Body of pancreas (tissue), 4 donors: ENCODE results near the gene CMIP. TPM values are rescaled to one million over a fixed set of nuclear protein-coding genes. Genes with fewer than 3 reads are reported as not detected.

Source experiments
- ATAC-seq: fragments of 150-250 bp; one replicate; pipeline ENCODE4 v1.9.1; 2016
- DNase-seq, 4 donors: peaks; one replicate each; pipeline ENCODE4 v3.0.0-alpha.2; 2019
- H3K27ac ChIP-seq, 4 donors: fragments of 200-600 bp; sonication (generic); 1 replicate in 3 of 4; 2 replicates in 1 of 4; pipeline versions ENCODE4 v1.5.1 to v1.6.1; 2016 to 2019; ENCODE audit warnings: mild to moderate bottlenecking in 1 of 4, mixed read lengths in 1 of 4, moderate library complexity in 1 of 4
- H3K27me3 ChIP-seq, 2 donors: fragments of 200-600 bp; sonication (generic); one replicate each; pipeline ENCODE4 v1.6.0; 2016; ENCODE audit warnings: mild to moderate bottlenecking in 1 of 2
- H3K36me3 ChIP-seq, 2 donors: fragments of 200-600 bp; sonication (generic); replicated peaks in 1 of 2; 2 replicates each; pipeline ENCODE4 v1.5.1; 2016; ENCODE audit warnings: low read depth in 2 of 2; ENCODE audit not compliant: insufficient read depth in 1 of 2
- H3K4me1 ChIP-seq: fragments of 200-600 bp; sonication (generic); one replicate; pipeline ENCODE4 v1.6.0; 2016
- H3K4me3 ChIP-seq, 2 donors: fragments of 200-600 bp; sonication (generic); 1 replicate in 1 of 2; 2 replicates in 1 of 2; pipeline ENCODE4 v1.5.1; 2016 to 2019
- H3K9me3 ChIP-seq, 3 donors: fragments of 200-600 bp; sonication (generic); 1 replicate in 2 of 3; 2 replicates in 1 of 3; pipeline ENCODE4 v1.5.1; 2016
- CTCF ChIP-seq, 7 experiments: fragments of 450-650 bp in 4 of 7; fragments of 200-600 bp in 3 of 7; sonication (generic) in 3 of 7; IDR thresholded peaks; one replicate each; pipeline ENCODE4 v1.5.1; 2016 to 2019; ENCODE audit warnings: antibody characterized with exemption in 7 of 7
- POLR2A ChIP-seq, 3 donors: fragments of 450-650 bp; IDR thresholded peaks; one replicate each; pipeline ENCODE4 v1.6.1; 2016; ENCODE audit warnings: antibody characterized with exemption in 3 of 3, mild to moderate bottlenecking in 2 of 3
- WGBS, 2 donors: methylation state at CpG; one replicate each; pipeline ENCODE4 v1.1.5; 2017; 5-methylcytosine and 5-hydroxymethylcytosine counted together
- intact Hi-C: fragments of 100-400 bp; cut with DNase I; formaldehyde crosslinking; loops from one replicate; pipeline ENCODE4 v1.15.1; 2023
- total RNA-seq, 2 donors: library from RNA; depleted of rRNA; stranded (reverse); fragments of >200 nt; gene quantifications; one replicate each; pipeline ENCODE4 v1.1.0, GENCODE V29; 2016

Gene CMIP
- total RNA-seq, 2 donors from 2014 or later: 18.7 to 18.8 TPM

- 100% methylated on average over 1 of the region's 1 CpG for whole genome bisulfite sequencing, 2 donors
- Histone ChIP-seq H3K36me3 (no peaks in the 10 kb centered on the region), H3K4me3 (no peak overlapping the region), H3K4me1 (peaks cover 14% of the 10 kb centered on the region), H3K9me3 (no peaks in the 10 kb centered on the region), H3K27ac (no peak overlapping the region), H3K27me3 (no peaks in the 10 kb centered on the region)
- no peak for DNase-seq
- TF ChIP-seq POLR2A (IDR thresholded peaks at IDR 0.05) (no peak), CTCF (IDR thresholded peaks at IDR 0.05) (no peak)
- ATAC-seq: no peak
- intact Hi-C loops: no loop called here
Observed at GRCh38 chr16:81646561-81646960, 202.0 kb downstream of the CMIP start.

- no peak overlapping the region for H3K4me3 ChIP-seq
- TF ChIP-seq CTCF (IDR thresholded peaks at IDR 0.05): no peak
- no peak for TF ChIP-seq POLR2A (IDR thresholded peaks at IDR 0.05)
- 89 to 100% methylated on average over 5 to 8 of the region's 8 CpGs for WGBS, 2 donors
- H3K36me3 ChIP-seq: no peaks in the 10 kb centered on the region
- DNase-seq (no peak), ATAC-seq (no peak)
- H3K27ac ChIP-seq: no peak overlapping the region
- peaks cover 14% of the 10 kb centered on the region for H3K4me1 ChIP-seq
- H3K9me3 ChIP-seq: no peaks in the 10 kb centered on the region
- intact Hi-C loops: no loop called here
- H3K27me3 ChIP-seq: no peaks in the 10 kb centered on the region
Observed at GRCh38 chr16:81647527-81647926, 202.9 kb downstream of the CMIP start.

- ATAC-seq: no peak
Observed at GRCh38 chr16:81649561-81650184, 205.1 kb downstream of the CMIP start.

GRCh38 chr16:81650281-81650680, 205.7 kb downstream of the CMIP start:
- Histone ChIP-seq H3K36me3 (no peaks in the 10 kb centered on the region), H3K9me3 (no peaks in the 10 kb centered on the region), H3K4me3 (no peak overlapping the region), H3K4me1 (peaks cover 10% of the 10 kb centered on the region), H3K27ac (no peak overlapping the region), H3K27me3 (no peaks in the 10 kb centered on the region)
- DNase-seq: no peak
- 89 to 93% methylated on average over 8 of the region's 8 CpGs for WGBS, 2 donors
- TF ChIP-seq CTCF (IDR thresholded peaks at IDR 0.05) (no peak), POLR2A (IDR thresholded peaks at IDR 0.05) (no peak)
- intact Hi-C loops: no loop called here
- ATAC-seq: no peak

More at GRCh38 chr16:81649561-81650184, 205.1 kb downstream of the CMIP start:
- DNase-seq: no peak
- H3K4me1 ChIP-seq: peaks cover 14% of the 10 kb centered on the region
- H3K27me3 ChIP-seq: no peaks in the 10 kb centered on the region
- H3K27ac ChIP-seq: no peak overlapping the region
- no peak overlapping the region for H3K4me3 ChIP-seq
- TF ChIP-seq POLR2A (IDR thresholded peaks at IDR 0.05) (no peak), CTCF (IDR thresholded peaks at IDR 0.05) (no peak)
- no peaks in the 10 kb centered on the region for H3K36me3 ChIP-seq
- intact Hi-C loops: no loop called here
- 83 to 90% methylated on average over 14 of the region's 14 CpGs for WGBS, 2 donors
- H3K9me3 ChIP-seq: no peaks in the 10 kb centered on the region

- Histone ChIP-seq H3K4me1 (peaks cover 9% of the 10 kb centered on the region), H3K4me3 (no peak overlapping the region), H3K36me3 (no peaks in the 10 kb centered on the region), H3K9me3 (no peaks in the 10 kb centered on the region), H3K27me3 (no peaks in the 10 kb centered on the region), H3K27ac (peak overlapping the region in 2 of 4 donors; percentile 5 to 6)
- whole genome bisulfite sequencing, 2 donors: 87 to 90% methylated on average over 2 to 16 of the region's 16 CpGs
- peak in 1 of 3 donors; percentile 10 for TF ChIP-seq POLR2A (IDR thresholded peaks at IDR 0.05)
- no peak for TF ChIP-seq CTCF (IDR thresholded peaks at IDR 0.05)
- DNase-seq: peak; percentile 28 to 57 (median 40)
- ATAC-seq: peak; percentile 33
- intact Hi-C loops: no loop called here
Observed at GRCh38 chr16:81650982-81651562, 206.5 kb downstream of the CMIP start.
